ENCODE measurements around the gene GPR55. TPM values are rescaled to one million over a fixed set of nuclear protein-coding genes. Genes with fewer than 3 reads are reported as not detected.

GPR55 gene
- total and polyA plus RNA-seq, 10 of the 15 experiments (the other 5 are each of a cell fraction or from before 2014, with no cell fraction given): 2.1 to 30.1 (median 16.2) TPM

GRCh38 chr2:230961091-230961491, 36.0 kb upstream of the GPR55 start:
- FAIRE-seq: no peak
- in situ Hi-C loops (cut with MboI) (no loop called here), intact Hi-C loops (cut with micrococcal nuclease; ENCODE audit: unreplicated experiment) (no loop called here)
- BruUV-seq (replicated peaks): no TSS peak
- ChIA-PET CTCF (interaction anchor here (28.4 kb wide), 1 partner anchor 24 kb away, joined by 372 read pairs; no protein-coding TSS in a partner anchor), POLR2A (interaction anchor here (1.2 kb wide), 1 partner anchor 12 kb away, joined by 3 read pairs; no protein-coding TSS in a partner anchor), SMC1A (ENCODE audit: uncharacterized antibody, unreplicated experiment) (interaction anchor here (20.4 to 21.6 kb wide), 2 partner anchors 24 to 36 kb away, joined by 248 to 411 read pairs; partner anchors contain the start of gene GPR55), RAD21 (ENCODE audit: unreplicated experiment) (no interaction called here)
- Histone ChIP-seq H3K36me3 (ENCODE audit: control insufficient read depth in 2 of 2, insufficient read depth in 2 of 2, low read length in 1 of 2) (peaks cover 0 to 12% of the 10 kb centered on the region in 2 experiments; a peak in 3 of 4 replicates), H2AFZ (ENCODE audit: control insufficient read depth, low read depth, low read length) (no peak overlapping the region), H3K9me3 (replicated peaks; ENCODE audit: control insufficient read depth, insufficient read depth, low read length) (peaks cover 1% of the 10 kb centered on the region; the same call in 2 of the 3 replicates), H3K79me2 (ENCODE audit: control insufficient read depth, insufficient read depth, low read length) (peaks cover 15% of the 10 kb centered on the region), H3K4me3 (no peak overlapping the region), H3K4me1 (ENCODE audit: control insufficient read depth, insufficient read depth, low read length) (peaks cover 18% of the 10 kb centered on the region), H3K27ac (ENCODE audit: control insufficient read depth, insufficient read depth) (no peak overlapping the region), H4K20me1 (ENCODE audit: control insufficient read depth, insufficient read depth) (no peaks in the 10 kb centered on the region), H3K27me3 (replicated peaks in 1 of 2; ENCODE audit: control insufficient read depth in 2 of 2, insufficient read depth in 2 of 2, low read length in 1 of 2) (no peaks in the 10 kb centered on the region), H3K4me2 (ENCODE audit: control insufficient read depth, insufficient read depth) (no peak overlapping the region), H3K9ac (ENCODE audit: control insufficient read depth, insufficient read depth, low read length) (no peak overlapping the region)
- no peak for ATAC-seq
- DNase-seq (ENCODE audit: low read depth, low spot score): no peak
- WGBS (ENCODE audit: insufficient coverage, insufficient replicate concordance, low lambda C conversion rate, missing lambda C conversion rate): 76% methylated on average over 3 of the region's 3 CpGs
- TF ChIP-seq E2F4 (IDR thresholded peaks at IDR 0.05; ENCODE audit: low read depth, low read length) (no peak), PAX5 (IDR thresholded peaks at IDR 0.05; ENCODE audit: borderline replicate concordance, low read depth, low read length) (no peak), POLR2A (IDR thresholded peaks at IDR 0.05; ENCODE audit: low read depth, low read length) (no peak), SKIL (IDR thresholded peaks at IDR 0.05; ENCODE audit: low read depth, poor library complexity, severe bottlenecking) (no peak), CBFB (IDR thresholded peaks at IDR 0.05; ENCODE audit: low read depth) (no peak), RUNX3 (IDR thresholded peaks at IDR 0.05; ENCODE audit: low read length) (no peak), NFYB (IDR thresholded peaks at IDR 0.05; ENCODE audit: insufficient read depth, low read depth, low read length) (no peak), SMC3 (IDR thresholded peaks at IDR 0.05; ENCODE audit: borderline replicate concordance, low read length) (no peak), SIX5 (IDR thresholded peaks at IDR 0.05; ENCODE audit: low read depth, low read length, severe bottlenecking) (no peak), BMI1 (IDR thresholded peaks at IDR 0.05; ENCODE audit: borderline replicate concordance) (no peak), ZBTB40 (IDR thresholded peaks at IDR 0.05; ENCODE audit: borderline replicate concordance) (no peak), USF1 (IDR thresholded peaks at IDR 0.05; ENCODE audit: borderline replicate concordance, extremely low read length, insufficient read depth, low read depth, low read length) (no peak), ATF7 (IDR thresholded peaks at IDR 0.05; ENCODE audit: low read depth) (no peak), KLF5 (IDR thresholded peaks at IDR 0.05; ENCODE audit: partially characterized antibody) (no peak), BCL3 (IDR thresholded peaks at IDR 0.05; ENCODE audit: borderline replicate concordance, insufficient read depth, low read depth, low read length, poor library complexity, severe bottlenecking) (no peak)
